Measurements from ENCODE around the gene C1orf52.

C1orf52 gene

GRCh38 chr1:85279458-85280080 lies 20.1 kb upstream of the C1orf52 start:
- peak overlapping the region in 1 of 2 donors; percentile 36 for H3K4me3 ChIP-seq (replicated peaks in 1 of 2; ENCODE audit: low read depth in 2 of 2, low read length in 2 of 2)
- TF ChIP-seq CTCF (IDR thresholded peaks at IDR 0.05; ENCODE audit: low read depth, low read length): no peak
- no peak for DNase-seq (ENCODE audit: low read depth in 2 of 2)

- no peak for TF ChIP-seq CTCF (IDR thresholded peaks at IDR 0.05; ENCODE audit: low read depth, low read length)
- H3K4me3 ChIP-seq (replicated peaks in 1 of 2; ENCODE audit: low read depth in 2 of 2, low read length in 2 of 2): peak overlapping the region; percentile 9 to 36
- DNase-seq (ENCODE audit: low read depth in 2 of 2): peak; percentile 88 to 95
Observed at GRCh38 chr1:85278853-85279314, 19.4 kb upstream of the C1orf52 start.

- TF ChIP-seq CTCF (IDR thresholded peaks at IDR 0.05; ENCODE audit: low read depth, low read length): no peak
- DNase-seq (ENCODE audit: low read depth in 2 of 2): no peak
- H3K4me3 ChIP-seq (replicated peaks in 1 of 2; ENCODE audit: low read depth in 2 of 2, low read length in 2 of 2): no peak overlapping the region
Observed at GRCh38 chr1:85277802-85278201, 18.3 kb upstream of the C1orf52 start.

GRCh38 chr1:85276978-85277639 lies 17.6 kb upstream of the C1orf52 start:
- H3K4me3 ChIP-seq (replicated peaks in 1 of 2; ENCODE audit: low read depth in 2 of 2, low read length in 2 of 2): peak overlapping the region; percentile 45 to 94
- no peak for DNase-seq (ENCODE audit: low read depth in 2 of 2)
- TF ChIP-seq CTCF (IDR thresholded peaks at IDR 0.05; ENCODE audit: low read depth, low read length): no peak

- H3K4me3 ChIP-seq (replicated peaks in 1 of 2; ENCODE audit: low read depth in 2 of 2, low read length in 2 of 2): peak within 1 kb of the TSS; percentile 94 to 96
- peak; percentile 98 to 99 for DNase-seq (ENCODE audit: low read depth in 2 of 2)
- no peak for TF ChIP-seq CTCF (IDR thresholded peaks at IDR 0.05; ENCODE audit: low read depth, low read length)
Observed at GRCh38 chr1:85276215-85276977, 16.9 kb upstream of the C1orf52 start, which contains the start of gene BCL10. Gene BCL10, minus strand, starts transcription at chr1:85276632. Its CDS starts 280 bp downstream, at chr1:85276352.

- H3K4me3 ChIP-seq (replicated peaks in 1 of 2; ENCODE audit: low read depth in 2 of 2, low read length in 2 of 2): peak overlapping the region; percentile 94 to 96
- TF ChIP-seq CTCF (IDR thresholded peaks at IDR 0.05; ENCODE audit: low read depth, low read length): no peak
- DNase-seq (ENCODE audit: low read depth in 2 of 2): peak in 1 of 2 donors; percentile 32
Observed at GRCh38 chr1:85275701-85276214, 16.3 kb upstream of the C1orf52 start.
